ENCODE data around the gene IRF2BPL.

IRF2BPL gene

DNA sequence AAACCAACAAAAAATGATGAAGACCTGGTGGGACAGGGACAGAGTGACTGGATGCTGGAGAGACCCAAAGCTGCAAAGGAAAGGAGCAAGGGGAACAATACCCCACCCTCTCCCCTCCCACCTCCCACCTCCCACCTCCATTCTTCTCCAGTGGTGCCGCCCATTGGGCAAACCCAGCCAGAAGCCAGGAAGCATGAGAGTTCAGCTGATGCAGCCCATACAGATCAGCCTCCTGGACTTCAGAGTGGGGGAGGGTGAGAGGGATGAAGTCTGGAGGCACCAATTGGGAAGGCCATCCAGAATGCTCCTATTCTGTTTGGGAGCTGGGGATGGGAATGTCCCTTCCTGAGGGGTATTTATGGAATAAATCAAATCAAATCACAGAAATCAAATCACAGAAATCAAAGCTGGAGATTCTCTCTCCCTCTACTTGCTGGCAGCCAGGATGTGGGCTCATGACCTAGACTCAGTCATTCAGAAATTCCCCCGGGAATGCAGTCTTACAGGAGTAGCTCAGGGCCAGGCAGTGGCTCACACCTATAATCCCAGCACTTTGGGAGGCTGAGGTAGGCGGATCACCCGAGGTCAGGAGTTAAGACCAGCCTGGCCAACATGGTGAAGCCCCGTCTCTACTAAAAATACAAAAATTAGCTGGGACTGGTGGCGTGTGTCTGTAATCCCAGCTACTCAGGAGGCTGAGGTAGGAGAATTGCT is 31.1 kb downstream of the IRF2BPL start:
- no peak overlapping the region for H3K27ac ChIP-seq
- no peak for TF ChIP-seq ZFX (IDR thresholded peaks at IDR 0.05)
- TF ChIP-seq, protein P1, sequence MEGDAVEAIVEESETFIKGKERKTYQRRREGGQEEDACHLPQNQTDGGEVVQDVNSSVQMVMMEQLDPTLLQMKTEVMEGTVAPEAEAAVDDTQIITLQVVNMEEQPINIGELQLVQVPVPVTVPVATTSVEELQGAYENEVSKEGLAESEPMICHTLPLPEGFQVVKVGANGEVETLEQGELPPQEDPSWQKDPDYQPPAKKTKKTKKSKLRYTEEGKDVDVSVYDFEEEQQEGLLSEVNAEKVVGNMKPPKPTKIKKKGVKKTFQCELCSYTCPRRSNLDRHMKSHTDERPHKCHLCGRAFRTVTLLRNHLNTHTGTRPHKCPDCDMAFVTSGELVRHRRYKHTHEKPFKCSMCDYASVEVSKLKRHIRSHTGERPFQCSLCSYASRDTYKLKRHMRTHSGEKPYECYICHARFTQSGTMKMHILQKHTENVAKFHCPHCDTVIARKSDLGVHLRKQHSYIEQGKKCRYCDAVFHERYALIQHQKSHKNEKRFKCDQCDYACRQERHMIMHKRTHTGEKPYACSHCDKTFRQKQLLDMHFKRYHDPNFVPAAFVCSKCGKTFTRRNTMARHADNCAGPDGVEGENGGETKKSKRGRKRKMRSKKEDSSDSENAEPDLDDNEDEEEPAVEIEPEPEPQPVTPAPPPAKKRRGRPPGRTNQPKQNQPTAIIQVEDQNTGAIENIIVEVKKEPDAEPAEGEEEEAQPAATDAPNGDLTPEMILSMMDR (conservative IDR thresholded peaks at IDR 0.05), result no peak

DNA sequence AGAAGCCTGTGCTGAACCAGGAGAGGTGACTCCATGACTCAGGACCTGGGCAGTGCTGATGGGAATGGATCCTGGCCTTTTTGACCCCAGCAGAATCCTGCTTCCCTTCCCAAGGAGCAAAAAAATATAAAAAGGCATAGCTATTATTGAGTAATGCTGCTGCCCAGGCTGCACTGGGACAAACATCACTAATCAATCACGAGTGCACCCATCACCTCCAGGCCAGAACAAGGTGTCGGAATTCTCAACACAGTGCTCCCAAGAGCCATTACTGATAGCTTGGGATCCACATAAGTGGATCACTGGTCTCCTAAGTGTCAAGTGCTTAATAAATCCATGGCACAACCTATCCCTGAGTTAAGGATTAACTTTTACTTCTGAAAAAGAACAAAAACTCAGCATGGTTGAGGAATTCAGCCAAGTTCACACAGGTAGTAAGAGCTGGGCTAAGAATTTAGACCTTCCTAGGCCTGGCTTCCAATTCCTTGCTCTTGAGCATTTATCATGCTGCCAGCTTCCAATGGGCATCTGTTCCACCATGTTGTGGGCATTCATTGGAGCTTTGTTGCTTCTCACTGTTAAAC is 31.9 kb downstream of the IRF2BPL start:
- no peak overlapping the region for H3K27ac ChIP-seq
- no peak for TF ChIP-seq ZFX (IDR thresholded peaks at IDR 0.05)
- TF ChIP-seq, protein P1 (conservative IDR thresholded peaks at IDR 0.05), result no peak

DNA sequence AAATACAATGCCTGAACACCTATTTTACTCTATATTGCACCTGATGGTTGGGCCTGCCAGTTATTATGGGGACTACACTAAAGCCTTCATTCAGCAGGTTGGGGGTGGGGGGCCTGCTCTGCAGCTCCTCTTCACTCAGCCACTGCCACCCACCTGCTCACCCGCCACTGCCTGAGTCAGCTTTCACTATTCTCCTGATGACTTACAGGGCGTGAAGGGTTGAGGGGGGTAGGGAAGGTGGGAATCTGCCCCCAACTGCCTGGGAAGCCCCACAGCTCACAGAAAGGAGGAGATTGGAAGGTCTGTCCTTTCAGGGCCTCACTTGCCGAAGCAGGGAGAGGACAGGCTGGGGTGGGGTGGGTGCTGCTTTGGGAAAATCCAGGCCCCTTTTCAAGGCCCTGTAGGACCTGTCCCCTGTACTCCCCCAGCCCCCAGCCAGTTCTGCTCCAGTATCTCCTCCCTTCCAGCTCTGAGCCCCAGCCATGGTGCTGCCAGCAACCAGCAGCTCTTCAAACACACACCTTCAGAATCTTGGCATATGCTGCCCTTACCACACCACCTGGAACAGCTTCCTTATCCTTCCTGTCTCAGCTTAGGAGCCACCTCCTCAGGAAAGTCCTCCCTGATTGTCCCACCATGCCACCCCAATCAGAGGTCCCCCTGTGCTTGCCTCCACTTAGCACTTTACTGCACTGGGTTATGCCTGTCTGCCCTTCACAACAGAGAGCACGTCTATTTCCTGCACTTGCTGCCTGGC is 33.1 kb downstream of the IRF2BPL start:
- 0 out of 2 replicates have a peak overlapping the region, but pooled peaks have one; percentile 5 for H3K27ac ChIP-seq
- TF ChIP-seq ZFX (IDR thresholded peaks at IDR 0.05), result no peak
- TF ChIP-seq, protein P1 (conservative IDR thresholded peaks at IDR 0.05), result no peak

DNA sequence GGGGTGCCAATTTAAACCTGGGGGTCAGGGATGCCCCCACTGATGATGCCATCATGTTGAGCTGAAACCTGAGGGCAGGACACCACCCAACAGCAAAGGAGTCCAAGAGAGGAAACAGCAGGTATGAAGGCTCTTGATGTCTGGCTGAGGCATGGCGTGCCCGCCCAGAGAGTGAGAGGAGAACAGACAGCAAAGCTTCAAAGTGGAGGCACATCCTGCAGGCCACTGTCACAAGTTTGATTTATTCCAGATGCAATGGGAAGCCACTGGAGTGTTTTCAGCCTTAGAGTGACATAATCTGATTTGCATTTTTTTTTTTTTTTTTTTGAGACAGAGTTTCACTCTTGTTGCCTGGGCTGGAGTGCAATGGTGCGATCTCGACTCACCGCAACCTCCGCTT is 34.8 kb downstream of the IRF2BPL start:
- no peak for TF ChIP-seq ZFX (IDR thresholded peaks at IDR 0.05)
- TF ChIP-seq, protein P1 (conservative IDR thresholded peaks at IDR 0.05), result no peak
- H3K27ac ChIP-seq, result no peak overlapping the region

DNA sequence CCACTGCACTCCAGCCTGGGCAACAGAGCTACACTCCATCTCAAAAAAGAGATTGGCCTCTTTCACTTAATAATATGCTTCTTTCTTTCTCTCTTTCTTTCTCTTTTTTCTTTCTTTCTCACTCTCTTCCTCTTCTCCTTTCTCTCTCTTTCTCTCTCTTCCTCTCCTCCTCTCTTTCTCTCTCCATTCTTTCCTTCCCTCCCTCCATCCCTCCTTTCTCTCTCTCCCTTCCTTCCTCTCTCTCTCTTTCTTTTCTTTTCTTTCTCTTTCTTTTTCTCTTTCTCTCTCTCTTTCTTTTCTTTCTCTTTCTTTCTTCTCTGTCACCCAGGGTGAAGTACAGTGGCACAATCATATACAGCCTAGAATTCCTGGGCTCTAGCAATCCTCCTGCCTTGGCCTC is 38.4 kb downstream of the IRF2BPL start:
- H3K27ac ChIP-seq, result no peak overlapping the region
- TF ChIP-seq, protein P1 (conservative IDR thresholded peaks at IDR 0.05), result no peak
- TF ChIP-seq ZFX (IDR thresholded peaks at IDR 0.05), result no peak

DNA sequence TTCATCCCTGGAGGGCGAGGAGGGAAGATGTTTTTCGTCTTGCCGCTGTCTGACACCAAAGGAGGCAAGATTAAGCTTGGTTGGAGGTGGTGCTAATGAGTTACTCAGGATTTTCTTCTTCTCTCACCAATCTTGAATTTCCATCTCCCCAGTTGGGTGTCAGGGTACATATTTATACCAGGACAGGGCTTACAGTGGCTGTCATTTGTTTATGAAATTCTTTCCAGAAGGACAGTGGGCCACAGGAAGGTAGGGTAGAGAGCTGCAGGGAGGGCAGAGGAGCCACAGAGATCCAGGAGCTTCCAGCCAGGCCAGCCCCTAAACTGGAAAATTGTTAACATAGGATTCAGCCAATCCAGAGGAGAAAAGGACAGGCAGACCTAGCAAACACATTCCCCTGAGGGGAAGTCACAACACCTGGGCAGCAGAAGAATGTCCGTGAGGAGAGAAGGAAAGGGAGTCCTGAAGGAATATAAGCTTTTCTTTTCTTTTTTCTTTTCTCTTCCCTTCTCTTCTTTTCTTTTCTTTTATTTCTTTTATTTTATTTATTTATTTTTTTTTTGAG is 40.5 kb downstream of the IRF2BPL start:
- TF ChIP-seq ZFX (IDR thresholded peaks at IDR 0.05), result no peak
- TF ChIP-seq, protein P1 (conservative IDR thresholded peaks at IDR 0.05), result no peak
- no peak overlapping the region for H3K27ac ChIP-seq

DNA sequence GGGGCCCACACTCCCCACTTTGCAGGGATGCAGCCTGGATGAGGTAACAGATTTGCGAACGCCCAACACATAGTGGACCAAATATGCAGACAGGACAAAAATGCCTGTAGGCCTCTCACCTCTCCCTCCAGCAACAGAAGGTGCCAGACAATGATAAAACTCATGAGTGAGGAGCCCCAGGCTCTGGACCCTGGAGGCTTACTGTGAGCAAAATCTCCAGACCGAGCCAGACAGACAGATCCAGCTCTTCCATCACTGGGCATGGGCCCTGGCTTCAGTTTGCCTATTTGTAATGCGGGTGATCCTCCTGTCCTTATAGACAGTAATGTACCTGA is 42.3 kb downstream of the IRF2BPL start:
- no peak overlapping the region for H3K27ac ChIP-seq
- TF ChIP-seq ZFX (IDR thresholded peaks at IDR 0.05), result no peak
- TF ChIP-seq, protein P1 (conservative IDR thresholded peaks at IDR 0.05), result no peak

All from C4-2B (cell line).